Choroid plexus epithelial cell (primary cell): Measurements from ENCODE around the gene NFATC1.

ENCODE experiments used
- DNase-seq: peaks from one replicate; pipeline ENCODE4 v3.0.0-alpha.2; 2010; ENCODE audit warnings: low read depth
- H3K4me3 ChIP-seq: 2 replicates; pipeline ENCODE4 v1.5.1; 2011; ENCODE audit warnings: low read depth, mild to moderate bottlenecking, control low read depth, low read length, moderate library complexity
- CTCF ChIP-seq: conservative IDR thresholded peaks from 2 replicates; pipeline ENCODE4 v1.5.1; 2011; ENCODE audit warnings: low read depth, mild to moderate bottlenecking, control low read depth, inconsistent platforms, low read length, moderate library complexity

The NFATC1 gene

DNA sequence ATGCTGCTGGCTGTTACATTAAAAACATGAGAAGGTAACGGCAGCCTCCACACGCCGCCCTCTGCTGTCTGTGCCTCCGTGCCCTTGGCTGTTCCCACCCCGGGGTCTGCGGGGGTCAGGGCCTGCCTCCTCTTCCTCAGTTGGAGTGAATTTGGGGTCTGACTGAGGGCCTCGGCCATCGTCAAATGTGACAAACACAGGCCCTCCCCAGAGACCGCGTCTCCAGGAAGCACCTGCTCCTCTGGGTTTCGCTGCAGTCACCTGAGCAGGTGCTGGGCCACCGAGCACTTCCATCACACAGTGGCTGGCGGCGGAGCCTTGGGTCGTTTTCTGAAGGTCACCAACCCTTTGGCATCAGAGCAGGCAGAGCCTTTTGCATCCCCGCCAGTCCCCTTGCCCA, 70.9 kb downstream of the NFATC1 start:
- DNase-seq: no peak
- TF ChIP-seq CTCF: no peak
- H3K4me3 ChIP-seq: no peak overlapping the region

- no peak overlapping the region for H3K4me3 ChIP-seq
- no peak for TF ChIP-seq CTCF
- DNase-seq: no peak
Observed at GRCh38 chr18:79467126-79467525, 71.4 kb downstream of the NFATC1 start.

- DNase-seq: no peak
- H3K4me3 ChIP-seq: no peak overlapping the region
- TF ChIP-seq CTCF: no peak
Observed at GRCh38 chr18:79468119-79468789, 72.5 kb downstream of the NFATC1 start.

GRCh38 chr18:79469309-79469708, 73.6 kb downstream of the NFATC1 start:
- no peak overlapping the region for H3K4me3 ChIP-seq
- TF ChIP-seq CTCF: no peak
- no peak for DNase-seq

GRCh38 chr18:79469751-79470505, 74.2 kb downstream of the NFATC1 start:
- no peak overlapping the region for H3K4me3 ChIP-seq
- no peak for DNase-seq
- TF ChIP-seq CTCF: no peak

- no peak overlapping the region for H3K4me3 ChIP-seq
- DNase-seq: no peak
- TF ChIP-seq CTCF: no peak
Observed at GRCh38 chr18:79470547-79470946, 74.8 kb downstream of the NFATC1 start.

- H3K4me3 ChIP-seq: no peak overlapping the region
- DNase-seq: no peak
- TF ChIP-seq CTCF: no peak
Observed at GRCh38 chr18:79471046-79471445, 75.3 kb downstream of the NFATC1 start.
